NCI-H82 treated with DMSO at 0.1 percent for 48 hours (cell line): ENCODE measurements around the gene TPPP.
"Not testable (repeated sequence)": the region's sequence is repeated elsewhere in the genome, so short reads cannot be mapped to it uniquely, and the experiment has no call there.

Experiments used
- DNase-seq: peaks from one replicate; lab custom pipeline; 2025; ENCODE audit not compliant: unreplicated experiment; lab: John Stamatoyannopoulos, UW

Gene TPPP

DNA sequence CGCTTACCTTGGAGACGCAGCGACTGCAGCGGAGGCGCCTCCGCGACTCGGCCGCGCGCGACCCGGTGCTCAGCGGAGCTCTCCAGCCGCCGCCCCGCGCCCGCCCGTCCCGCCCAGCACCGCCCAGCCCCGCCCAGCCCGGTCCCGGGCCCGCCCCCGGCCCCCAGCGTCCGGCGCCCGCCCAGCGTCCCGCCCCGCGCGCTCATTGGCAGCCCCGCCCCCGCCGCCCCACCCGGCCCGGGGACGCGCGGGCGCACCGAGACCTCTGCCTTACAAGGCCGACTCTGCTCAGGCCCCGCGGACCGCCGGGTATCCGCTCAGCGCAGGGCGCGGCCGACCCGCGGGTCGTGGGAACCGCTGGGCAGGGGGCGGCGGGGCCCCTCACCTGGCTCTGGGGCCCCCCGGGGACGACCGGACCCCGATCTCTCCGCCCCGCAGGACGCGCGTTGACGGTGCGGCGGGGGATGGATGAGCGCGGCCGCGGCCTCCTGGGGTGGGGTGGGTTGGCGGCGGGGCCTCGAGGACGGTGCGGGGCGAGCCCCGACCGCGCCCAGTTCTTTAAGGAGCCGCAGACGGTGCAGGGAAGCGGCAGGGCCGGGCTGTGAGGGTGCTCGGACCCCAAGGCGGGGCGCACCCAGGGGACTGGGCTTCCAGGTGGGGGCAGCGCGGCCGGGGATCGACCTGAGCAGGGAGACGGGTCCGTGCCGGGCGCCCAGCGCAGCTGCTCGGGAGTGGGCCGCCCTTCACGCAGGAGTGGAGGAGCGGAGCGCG, at the start of gene TPPP:
Gene TPPP (minus strand): TSS at position 82 of the 771 bp plus-strand sequence. CDS start 15,292 bp downstream, outside the sequence.
- DNase-seq, result not testable (repeated sequence)

DNA sequence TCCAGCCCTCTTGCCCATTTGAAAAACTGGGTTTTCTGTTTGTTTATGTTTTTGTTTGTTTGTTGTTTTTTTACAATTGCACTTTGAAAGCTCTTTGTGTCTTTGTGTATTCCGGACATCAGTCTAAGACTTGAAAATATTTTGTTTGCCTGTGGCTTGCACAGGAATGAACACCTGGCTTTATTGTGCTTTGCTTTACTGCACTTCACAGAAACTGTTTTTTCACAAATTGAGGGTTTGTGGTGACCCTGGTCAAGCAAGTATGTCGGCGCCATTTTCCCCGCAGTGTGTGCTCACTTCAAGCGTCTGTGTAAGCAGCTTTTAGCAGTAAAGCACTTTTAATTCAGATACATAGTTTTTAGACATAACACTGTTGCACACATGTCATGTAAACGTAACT, 49.1 kb upstream of the TPPP start:
- DNase-seq, result not testable (repeated sequence)

DNA sequence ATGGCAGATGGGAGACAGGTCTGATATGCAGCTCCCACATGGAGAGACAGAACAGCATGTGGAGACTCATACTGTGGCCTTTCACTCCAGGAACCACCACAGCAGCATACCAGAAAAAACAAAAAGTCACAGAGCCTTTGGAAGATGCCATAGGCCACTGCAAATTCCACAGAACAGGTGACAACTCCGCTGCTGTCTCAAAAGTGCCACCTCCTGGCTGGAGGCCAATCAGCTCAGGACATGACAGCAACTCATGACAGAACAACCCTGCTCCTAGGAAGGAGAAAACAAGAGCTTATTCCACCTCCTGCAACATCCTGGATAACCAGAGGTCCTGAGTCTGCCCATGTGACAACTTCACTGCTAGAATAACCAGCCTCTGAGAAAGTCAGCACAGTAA, 41.0 kb upstream of the TPPP start:
- DNase-seq, result not testable (repeated sequence)

- DNase-seq, result not testable (repeated sequence)
Observed at GRCh38 chr5:732754-733454, 39.8 kb upstream of the TPPP start.

- DNase-seq, result not testable (repeated sequence)
Observed at GRCh38 chr5:729225-729624, 36.1 kb upstream of the TPPP start.

GRCh38 chr5:727087-727486, 33.9 kb upstream of the TPPP start:
- not testable (repeated sequence) for DNase-seq

- not testable (repeated sequence) for DNase-seq
Observed at GRCh38 chr5:723865-724264, 30.7 kb upstream of the TPPP start.

GRCh38 chr5:723309-723708, 30.2 kb upstream of the TPPP start:
- not testable (repeated sequence) for DNase-seq

DNA sequence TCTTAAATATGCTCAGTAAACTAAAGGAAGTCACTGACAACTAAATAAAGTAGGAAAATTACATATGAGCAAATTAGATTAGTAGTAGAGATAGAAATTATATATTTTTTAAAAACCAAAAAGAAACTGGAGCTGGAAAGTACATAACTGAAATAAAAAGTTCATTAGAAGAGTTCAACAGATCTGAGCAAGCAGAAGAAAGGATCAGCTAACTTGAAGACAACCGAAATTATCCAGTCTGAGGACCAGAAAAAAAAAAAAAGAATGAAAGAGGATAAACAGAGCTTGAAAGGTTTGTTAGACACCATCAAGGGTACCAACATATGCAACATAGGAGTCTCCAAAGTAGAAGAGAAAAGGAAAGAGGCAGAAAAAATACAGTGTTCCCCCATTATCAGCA, 26.2 kb upstream of the TPPP start:
- DNase-seq, result not testable (repeated sequence)

DNA sequence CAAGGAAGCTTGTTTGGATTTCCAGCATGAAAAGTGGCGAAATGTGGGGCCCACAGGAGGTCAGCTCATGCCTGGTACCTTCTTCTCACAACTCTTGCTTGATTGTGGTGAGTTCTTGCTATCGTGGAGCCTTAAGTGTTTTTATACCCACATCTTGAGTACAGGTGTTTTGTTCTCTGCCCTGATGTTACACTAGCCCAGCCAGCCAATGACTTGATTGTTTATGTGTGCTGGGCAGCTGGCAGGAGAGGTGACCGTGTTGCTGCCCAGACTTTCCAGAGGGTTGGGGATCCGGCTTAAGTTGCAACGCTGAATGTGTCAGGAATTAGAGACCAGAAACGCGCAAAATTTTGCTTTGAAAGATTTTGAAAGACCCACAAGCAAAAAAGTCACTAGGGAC, 24.0 kb upstream of the TPPP start:
- DNase-seq, result no peak

GRCh38 chr5:716740-717139, 23.6 kb upstream of the TPPP start:
- DNase-seq, result not testable (repeated sequence)

DNA sequence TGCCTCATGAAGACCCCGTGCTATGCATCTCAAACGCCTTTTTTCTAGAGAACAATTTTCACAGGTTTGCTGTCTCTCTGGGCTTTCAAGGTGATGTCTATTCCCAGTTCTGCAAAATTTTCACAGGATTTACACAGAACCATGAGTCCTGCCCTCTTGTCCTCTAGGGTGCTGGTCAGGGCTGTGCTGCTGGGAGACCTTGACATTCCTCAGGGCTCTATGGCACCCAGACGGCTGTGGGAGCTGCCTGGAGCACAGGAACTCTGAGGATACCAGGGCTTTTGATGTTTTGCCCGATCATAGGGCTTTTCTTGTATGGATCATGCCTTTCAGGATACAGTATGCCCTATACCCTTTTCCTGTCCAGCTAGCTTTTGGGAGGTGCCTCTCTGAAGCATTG, 22.5 kb upstream of the TPPP start:
- not testable (repeated sequence) for DNase-seq

GRCh38 chr5:714215-715118, 21.3 kb upstream of the TPPP start:
- DNase-seq, result not testable (repeated sequence)

GRCh38 chr5:713686-714085, 20.5 kb upstream of the TPPP start:
- not testable (repeated sequence) for DNase-seq

DNA sequence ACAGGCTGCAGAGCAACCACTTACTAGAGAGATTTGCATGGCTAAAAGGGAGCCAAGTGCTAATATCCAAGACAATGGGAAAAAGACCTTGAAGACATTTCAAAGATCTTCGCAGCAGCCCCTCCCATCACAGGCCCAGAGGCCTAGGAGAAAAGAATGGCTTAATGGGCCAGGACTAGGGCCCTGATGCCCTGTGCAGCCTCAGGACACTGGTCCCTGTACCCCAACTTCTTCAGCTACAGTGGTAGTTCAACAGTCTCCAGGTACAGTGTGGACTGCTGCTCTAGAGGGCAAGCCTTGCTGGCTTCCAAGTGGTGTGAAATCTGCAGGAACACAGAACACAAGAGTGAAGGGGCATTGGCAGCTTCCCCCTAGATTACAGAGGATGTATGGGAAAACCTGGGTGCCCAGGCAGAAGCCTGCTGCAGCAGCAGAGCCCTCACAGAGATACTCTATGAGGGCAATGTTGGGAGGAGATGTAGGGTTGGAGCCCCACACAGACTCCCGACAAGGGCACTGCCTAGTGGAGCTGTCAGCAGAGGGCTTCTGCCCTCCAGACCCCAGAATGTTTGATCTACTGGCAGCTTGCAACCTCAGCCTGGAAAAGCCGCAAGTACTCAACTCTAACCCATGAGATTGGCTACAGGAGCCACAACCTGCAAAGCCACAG, 15.8 kb upstream of the TPPP start:
- not testable (repeated sequence) for DNase-seq

- not testable (repeated sequence) for DNase-seq
Observed at GRCh38 chr5:708374-708773, 15.2 kb upstream of the TPPP start.

- DNase-seq, result not testable (repeated sequence)
Observed at GRCh38 chr5:706127-706526, 13.0 kb upstream of the TPPP start.

DNA sequence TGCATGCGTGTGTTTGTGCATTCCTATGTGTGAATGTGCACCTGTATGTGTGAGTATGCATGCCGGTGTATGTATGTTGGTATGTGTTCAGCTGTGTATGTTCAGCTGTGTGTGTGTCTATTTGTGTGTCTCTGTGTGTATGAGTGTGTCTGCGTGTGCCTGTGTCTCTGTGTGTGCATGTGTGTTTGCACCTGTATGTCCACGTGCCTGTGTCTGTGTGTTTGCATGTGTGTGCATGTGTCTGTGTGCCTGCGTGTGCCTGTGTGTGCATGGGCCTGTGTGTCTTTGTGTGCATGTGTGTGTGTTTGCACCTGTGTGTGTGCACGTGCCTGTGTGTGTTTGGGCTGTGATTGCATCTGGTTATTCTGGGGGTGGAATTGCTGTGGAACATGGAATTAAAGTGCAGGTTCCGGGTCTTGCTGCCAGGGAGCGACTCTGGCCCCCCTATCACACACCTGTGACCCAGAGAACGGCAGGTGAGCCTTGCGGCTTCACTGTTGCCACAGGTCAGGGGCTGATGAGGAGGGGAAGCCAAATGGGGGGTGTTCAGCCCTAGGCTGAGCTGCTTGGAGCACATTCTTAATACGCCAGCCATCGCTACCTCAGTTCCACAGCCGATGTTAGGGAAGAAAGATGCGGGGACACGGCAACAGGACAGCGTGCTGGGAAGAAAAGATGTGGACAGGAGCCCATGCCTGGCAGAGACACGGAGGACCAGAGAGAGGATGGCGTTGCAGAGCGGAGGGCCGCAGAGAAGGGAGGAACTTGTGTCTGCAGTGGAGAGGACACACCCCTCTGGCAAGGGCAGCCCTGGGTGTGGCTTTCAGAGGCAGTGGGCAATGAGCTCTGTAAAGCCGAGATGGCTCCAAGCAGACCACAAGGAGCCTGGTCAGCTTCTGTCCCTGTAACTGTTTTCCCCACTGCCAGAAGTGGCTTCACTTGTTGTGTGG, 3.9 kb upstream of the TPPP start:
- not testable (repeated sequence) for DNase-seq

GRCh38 chr5:696191-696590, 3.0 kb upstream of the TPPP start:
- DNase-seq, result not testable (repeated sequence)
